Activated CD4-positive, alpha-beta T cell treated with anti-CD3 and anti-CD28 coated beads for 24 hours (primary cell): Measurements from ENCODE around the gene ABCD3.
A peak's percentile ranks its signal among the peaks of the same experiment; 100 is the strongest.
"Not testable (repeated sequence)": the region's sequence is repeated elsewhere in the genome, so short reads cannot be mapped to it uniquely, and the experiment has no call there.

ENCODE experiments used
- DNase-seq, 2 donors: peaks; one replicate each; pipeline ENCODE4 v3.0.0-alpha.2; 2020; ENCODE audit warnings: low read depth in 2 of 2

ABCD3 gene

DNA sequence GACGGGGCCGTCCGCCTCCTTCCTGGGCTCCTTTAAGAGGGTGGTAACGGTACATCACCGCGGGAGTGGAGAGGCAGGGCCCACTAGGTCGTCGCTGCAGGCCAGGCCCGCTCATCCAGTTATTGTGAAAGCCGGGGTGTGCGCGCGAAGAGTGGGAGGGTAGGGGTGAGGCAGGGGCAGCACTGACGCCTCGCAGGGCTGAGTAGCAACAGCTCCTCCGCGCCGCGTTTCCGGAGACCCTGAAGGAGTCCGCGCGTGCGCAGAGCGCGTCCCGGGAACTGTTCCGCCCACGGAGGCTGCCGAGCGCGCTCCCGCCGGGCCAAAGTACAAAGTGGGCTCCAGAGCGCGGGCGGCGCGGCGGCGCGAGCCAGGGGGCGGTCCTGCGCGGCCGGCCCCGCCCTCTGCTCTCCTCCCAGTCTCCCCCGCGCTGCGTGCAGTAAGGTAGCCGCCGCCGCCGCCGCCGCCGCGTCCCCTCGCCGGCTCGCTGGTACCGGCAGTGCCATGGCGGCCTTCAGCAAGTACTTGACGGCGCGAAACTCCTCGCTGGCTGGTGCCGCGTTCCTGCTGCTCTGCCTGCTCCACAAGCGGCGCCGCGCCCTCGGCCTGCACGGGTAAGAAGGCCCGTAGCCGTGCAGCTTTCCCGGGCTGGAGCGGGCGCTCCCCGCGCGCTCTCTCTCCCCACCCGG, at the start of gene ABCD3:
ABCD3 (plus strand) TSS at position 412 of the 686 bp plus-strand sequence; CDS start at position 502, 90 bp downstream.
- peak; percentile 93 to 96 for DNase-seq

DNA sequence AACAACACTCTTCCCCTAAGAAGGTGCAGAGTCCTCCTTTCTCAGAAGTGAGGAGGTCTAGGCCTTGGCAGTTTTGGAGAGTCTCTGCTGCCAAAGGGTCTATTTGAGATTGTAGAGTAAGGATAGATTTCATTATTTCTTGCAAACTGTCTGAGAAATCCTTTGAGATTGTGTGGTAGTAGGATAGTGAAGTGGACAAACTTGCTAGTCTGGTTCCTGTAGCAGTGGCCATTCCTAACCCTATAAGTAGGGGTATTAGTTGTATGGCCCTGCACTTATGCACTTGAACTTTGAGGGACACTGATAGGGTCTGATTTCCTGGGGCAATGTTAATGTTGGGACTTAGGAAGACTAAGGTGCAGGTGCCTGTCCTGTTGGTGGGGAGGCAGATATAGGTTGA, 45.4 kb upstream of the ABCD3 start:
- not testable (repeated sequence) for DNase-seq

DNA sequence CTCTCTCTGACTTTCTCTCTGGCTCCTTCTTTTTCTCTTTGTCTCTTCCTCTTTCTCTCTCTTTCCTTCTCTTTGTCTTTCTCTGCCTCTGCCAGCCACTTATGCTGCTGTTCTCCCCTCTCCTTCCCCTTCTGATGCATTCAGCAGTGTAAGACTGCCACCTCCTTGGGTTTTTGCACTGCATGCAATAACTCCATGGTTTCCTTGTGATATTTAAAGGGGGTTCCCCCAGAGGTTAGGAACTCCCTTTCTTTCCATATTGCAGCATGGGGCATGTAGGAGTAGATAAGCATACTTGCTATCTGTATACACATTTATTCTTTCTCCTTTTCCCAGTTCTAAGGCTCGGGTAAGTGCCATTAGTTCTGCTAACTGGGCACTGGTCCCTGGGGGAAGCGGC, 44.9 kb upstream of the ABCD3 start:
- not testable (repeated sequence) for DNase-seq

DNA sequence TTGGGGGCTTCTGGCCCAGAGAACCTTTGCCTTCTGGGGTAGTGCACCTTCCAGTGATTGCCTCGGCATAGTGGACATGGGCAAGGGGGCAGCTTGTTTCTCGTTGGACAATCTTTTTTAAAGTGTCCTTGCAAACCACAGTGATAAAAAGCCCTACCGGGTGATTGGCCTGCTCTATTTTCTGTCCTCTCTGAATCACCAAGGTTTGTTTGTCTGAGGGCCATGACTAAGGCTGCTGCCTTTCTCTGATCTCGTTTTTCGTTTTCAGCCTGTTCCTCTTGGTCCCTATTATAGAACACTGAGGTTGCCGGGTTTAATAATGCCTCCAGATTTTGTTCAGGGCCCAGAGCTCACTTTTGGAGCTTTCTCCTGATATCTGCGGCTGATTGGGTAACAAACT, 42.5 kb upstream of the ABCD3 start:
- DNase-seq, result not testable (repeated sequence)

DNA sequence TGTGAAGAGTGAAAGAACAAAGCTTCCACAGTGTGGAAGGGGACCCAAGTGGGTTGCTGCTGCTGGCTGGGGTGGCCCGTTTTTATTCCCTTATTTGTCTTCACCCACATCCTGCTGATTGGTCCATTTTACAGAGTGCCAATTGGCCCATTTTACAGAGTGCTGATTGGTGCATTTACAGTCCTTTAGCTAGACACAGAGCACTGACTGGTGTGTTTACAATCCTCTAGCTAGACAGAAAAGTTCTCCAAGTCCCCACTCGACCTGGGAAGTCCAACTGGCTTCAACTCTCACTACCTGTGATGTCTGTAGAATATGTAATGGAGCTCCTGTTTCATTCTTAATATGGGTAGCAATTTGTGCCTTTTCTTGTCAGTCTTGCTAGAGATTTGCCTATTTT, 39.7 kb upstream of the ABCD3 start:
- not testable (repeated sequence) for DNase-seq

DNA sequence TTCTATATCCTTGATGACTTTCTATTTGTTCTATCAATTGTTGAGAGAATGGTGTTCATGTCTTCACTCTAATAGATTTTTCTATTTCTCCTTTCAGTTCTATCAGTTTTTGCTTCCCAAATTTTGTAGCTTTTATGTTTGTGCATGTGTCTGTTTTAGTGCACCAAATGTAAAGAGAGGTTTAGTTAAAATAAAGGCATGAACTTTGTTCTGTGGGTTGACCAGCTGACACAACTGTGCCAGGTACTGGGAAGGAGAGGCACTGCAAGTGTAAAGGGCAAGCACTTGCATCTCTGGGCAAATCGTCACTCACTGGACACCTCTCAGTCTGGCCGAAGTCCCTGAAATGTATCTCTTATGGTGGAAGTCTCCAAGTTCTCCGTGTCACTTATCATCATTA, 38.6 kb upstream of the ABCD3 start:
- DNase-seq, result no peak

DNA sequence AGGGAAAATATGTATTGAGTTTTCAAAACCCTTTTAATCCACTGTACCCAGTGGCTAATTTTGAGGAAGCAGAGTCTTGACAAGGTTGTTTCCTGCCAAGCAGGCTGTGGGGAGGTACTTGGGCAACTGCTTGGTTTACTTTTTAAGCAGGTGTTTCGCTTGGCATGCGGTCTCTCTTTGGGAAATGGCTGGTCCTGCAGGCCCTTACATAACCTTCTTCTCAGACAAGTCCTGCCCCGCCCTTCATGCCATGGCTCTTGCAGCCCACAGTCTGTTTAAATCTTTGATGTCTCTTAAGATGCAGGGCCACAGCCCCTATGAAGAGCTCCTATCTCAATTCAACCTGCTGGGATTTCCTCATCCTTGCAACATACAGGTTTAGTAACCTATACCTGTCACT, 36.0 kb upstream of the ABCD3 start:
- DNase-seq, result no peak

DNA sequence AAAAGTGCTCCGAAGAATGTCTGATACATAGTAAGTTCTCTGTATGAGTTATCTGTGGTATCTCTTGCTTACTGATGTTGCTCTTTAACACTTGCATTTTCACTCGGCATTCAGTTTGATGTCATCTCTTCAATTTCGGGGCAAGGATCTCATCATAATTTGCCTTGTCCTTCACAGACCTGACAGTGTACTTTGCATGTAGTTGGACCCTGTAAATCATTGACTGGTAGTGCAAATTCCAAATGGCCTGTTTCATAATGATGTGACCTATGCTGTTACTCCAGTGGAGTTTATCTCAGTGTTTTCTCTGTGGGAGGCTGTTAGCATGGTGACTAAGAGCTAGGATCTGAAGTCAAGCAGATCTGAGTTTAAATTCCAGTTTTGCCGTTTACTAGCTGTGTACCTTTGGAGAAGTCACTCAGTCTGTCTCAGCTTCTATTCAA, 34.2 kb upstream of the ABCD3 start:
- DNase-seq, result no peak

DNA sequence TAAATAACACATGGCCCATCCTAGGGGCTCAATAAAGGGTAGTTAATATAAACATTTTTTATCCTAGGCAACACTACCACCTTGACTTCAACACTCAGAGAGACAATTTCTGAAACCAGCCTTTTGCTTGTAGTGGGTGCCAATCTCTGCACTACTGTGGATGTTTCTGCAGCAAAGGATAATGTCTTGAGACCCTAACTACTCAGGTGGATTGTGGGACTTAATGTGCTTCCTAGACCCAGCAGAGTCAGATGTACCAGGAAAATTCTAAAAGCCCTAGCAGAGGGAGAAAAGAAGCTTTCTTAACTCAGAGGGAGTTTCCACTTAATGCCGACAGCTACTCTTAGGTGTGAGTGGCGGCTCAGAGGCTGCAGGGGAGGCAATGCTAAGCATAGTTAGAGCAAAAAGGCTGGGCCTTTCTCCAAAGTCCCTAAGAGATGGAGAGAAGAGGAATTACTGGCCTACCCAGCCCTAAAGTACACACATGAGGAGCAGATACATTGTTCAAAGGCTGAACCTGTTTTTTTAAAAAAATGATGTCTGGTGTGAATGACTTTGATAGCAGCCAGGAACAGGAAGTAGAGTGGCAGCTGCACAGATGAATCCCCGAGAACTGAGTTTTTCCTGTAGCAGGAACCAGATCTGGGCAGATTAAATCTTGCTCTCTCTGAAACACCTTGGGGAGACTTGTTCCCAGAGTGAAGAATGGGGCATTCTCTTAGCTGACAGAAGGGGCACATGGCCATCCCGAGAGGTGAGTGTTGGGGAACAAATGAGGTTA, 33.5 kb upstream of the ABCD3 start:
- DNase-seq, result no peak

DNA sequence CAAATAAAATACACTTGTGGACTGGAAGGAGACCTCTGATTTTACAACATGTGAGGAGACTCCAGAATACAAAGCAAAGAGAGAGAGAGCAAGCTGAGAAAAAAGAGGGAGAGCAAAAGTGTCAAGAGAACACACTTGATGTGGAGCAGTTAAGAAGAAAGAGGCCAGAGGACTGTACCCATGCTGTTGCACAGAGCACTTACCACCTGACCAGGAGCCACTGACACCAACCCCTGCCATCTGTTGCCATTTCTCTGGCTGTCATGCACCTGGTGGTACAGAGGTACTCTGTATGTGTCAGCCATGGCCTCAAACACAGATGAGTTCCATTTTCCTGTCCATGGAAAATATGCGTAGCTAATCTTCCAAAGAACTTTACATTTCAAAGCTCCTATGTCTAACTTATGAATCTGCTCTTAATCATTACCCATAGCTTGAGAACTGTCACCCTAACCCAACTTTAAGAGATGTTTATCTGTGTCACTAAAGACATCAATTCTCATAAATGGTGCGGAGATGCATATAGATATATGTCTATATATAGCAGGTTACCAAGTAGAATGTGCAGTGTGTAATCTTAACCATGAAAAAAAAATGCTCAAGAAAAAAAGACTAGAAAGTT, 32.8 kb upstream of the ABCD3 start:
- DNase-seq, result no peak

DNA sequence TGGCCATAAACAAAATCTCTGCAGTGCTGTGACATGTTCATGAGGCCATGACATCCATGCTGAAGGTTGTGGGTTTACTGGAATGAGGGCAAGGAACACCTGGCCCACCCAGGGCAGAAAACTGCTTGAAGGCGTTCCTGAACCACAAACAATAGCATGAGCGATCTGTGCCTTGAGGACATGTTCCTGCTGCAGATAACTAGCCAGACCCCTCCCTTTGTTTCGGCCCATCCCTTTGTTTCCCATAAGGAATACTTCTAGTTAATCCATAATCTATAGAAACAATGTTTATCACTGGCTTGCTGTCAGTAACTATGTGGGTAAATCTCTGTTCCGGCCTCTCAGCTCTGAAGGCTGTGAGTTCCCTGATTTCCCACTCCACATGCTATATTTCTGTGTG, 28.9 kb upstream of the ABCD3 start:
- DNase-seq, result no peak

DNA sequence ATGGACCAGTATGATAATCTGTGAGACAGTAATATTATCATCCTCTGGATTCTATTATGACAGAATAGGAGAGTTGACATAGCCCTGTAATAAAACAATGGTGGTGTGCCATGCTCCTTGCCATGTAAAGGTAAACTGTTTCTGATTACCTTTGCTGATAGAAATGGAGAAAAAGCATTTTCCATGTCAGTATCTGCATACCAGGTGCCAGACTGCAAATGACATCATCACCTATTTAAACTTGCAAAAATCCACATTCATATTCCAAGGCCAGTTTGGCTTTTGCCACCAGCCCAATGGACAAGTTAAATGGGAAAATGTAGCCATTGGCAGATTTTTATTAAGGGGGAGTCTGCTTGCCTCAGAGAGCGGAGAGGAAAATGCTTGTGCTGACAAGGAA, 23.9 kb upstream of the ABCD3 start:
- DNase-seq, result no peak

DNA sequence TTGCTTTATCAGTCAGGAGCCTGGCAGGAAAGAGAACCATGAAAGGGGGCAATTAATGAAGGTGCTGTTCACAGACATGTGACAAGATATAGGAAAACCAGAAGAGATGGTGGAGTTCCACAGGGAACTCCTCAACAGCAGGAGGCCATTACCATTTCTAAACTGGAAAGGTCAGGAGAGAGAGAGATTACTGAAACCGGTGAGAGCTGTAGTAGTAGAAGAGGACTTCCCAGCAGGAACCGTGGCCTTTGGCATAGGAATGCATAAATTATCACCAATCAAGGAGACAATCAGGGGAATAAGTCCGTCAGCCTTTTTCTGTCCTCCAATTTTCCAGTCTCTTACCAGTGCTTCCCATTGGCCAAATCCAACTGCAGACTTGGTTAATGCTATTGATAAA, 23.0 kb upstream of the ABCD3 start:
- DNase-seq, result no peak

DNA sequence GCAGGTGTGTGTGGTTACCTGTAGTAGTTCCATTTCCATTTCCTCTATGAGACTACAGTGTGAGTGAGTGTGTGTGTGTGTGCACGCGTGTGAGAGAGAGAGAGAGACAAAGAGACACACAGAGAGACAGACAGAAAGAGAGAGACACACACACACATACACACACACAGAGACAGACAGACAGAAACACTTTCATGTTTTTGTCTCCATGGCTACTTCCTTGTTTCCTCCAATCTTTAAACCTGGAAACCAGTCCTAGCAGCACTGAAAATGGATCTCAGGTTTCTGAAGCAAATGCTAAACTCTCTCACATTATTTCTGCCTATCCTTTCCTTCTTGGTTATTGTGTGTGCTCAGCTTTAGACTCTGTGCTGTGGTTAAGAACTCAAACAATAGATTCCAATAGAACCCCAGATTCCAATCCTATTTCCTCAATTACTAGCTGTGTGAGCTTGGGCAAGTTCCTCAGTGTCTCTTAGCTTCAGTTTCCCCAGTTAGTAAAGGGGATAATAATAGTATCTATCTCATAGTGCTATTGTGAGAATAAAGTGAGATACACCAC, 22.4 kb upstream of the ABCD3 start:
- DNase-seq, result no peak

DNA sequence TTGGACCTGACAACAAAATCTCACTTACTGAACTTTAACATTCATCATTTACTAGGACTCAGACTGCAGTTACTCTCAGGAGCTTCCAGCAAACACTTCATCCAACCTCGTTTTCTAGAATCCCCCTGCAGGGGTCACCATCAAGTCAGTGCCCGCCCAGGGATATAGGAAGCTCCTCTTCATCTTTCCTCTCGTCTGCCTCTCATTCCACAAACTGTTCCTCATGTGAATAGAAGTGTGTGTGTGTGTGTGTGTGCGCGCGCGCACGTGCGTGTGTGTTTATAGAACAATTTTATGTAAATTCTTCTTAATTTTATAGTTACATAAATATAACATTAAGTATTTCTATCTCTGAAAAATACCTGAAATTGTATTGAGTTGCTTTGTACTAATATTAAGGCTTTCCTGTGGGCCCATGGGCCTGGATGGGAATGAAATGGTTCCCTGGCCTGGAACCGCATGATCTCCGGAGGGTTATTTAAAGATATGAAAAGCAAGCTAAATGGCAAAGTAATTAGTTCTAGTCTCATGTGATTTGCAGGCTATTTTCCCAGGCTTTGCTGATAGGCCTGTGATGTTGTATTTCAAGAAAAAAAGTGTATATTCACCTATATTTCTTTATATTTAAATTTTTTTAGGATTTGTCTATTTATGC, 21.7 kb upstream of the ABCD3 start:
- DNase-seq, result no peak

DNA sequence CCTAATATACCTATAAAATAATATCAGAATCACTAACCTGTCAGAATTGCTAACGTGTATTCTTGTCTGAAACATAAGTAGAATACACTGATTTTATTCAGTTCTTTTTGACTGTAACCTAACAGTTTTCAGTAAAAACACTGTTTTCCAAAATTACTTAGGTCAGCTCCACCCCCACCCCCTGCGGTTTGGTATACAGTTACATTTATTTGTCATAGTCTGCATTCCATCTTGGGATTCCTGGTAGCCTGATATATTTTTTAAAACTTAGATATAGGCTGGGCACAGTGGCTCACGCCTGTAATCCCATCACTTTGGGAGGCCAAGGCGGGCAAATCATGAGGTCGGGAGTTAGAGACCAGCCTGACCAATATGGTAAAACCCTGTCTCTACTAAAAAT, 19.8 kb upstream of the ABCD3 start:
- no peak for DNase-seq

DNA sequence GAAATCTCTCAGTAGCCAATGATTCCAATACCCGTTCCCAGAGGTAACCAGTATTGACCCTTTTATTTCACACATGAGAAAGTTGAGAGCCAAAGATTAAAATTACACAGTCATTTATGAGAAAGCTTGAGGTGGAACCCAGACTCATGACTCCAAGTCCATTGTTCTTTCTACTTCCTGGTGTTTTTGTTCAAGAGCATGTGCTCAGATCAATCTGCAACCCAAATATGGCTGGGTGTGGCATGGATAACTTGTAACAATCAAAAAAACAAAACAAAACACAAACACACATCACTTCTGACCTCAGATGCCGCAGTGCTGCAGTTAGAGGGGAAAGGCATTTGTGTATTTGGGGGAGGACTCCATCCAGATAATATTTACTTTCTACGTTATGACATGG, 18.7 kb upstream of the ABCD3 start:
- no peak for DNase-seq

DNA sequence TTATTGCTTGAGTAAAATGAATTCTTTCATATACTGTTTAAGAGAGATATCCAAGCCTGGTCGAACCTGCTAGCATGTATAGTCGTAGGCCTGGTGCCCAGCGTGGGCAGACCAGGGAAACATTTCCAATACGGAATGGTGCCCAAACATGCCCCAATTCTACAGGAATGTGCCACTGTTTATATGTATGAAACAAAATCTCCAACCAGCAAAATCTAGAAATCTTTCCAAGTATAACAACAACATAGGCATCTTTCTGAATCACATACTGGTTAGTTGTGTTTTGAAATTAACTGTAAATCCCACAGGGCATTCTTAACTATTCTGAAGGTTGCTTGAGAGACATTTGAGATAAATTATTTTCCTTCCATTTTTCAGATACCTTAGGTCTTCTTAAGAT, 17.0 kb upstream of the ABCD3 start:
- no peak for DNase-seq

DNA sequence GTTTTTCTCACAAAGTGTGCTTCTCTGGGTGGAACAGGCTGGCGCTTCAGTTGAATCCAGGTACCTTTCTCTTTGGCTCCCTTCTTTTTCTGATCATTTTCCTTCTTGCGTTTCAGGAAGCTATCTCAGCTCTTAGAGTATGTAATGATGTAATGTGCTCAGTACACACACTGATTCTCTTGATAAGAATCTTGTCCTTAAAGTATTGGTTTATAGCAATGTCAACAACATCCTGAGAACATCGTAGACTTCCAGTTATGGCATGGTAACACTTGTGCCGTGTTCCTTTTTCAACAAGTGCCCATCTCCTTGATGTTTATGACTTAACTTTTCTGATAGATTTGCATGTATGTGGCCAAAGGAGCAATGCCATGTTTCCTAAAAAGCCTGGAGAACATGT, 11.7 kb upstream of the ABCD3 start:
- DNase-seq, result no peak

DNA sequence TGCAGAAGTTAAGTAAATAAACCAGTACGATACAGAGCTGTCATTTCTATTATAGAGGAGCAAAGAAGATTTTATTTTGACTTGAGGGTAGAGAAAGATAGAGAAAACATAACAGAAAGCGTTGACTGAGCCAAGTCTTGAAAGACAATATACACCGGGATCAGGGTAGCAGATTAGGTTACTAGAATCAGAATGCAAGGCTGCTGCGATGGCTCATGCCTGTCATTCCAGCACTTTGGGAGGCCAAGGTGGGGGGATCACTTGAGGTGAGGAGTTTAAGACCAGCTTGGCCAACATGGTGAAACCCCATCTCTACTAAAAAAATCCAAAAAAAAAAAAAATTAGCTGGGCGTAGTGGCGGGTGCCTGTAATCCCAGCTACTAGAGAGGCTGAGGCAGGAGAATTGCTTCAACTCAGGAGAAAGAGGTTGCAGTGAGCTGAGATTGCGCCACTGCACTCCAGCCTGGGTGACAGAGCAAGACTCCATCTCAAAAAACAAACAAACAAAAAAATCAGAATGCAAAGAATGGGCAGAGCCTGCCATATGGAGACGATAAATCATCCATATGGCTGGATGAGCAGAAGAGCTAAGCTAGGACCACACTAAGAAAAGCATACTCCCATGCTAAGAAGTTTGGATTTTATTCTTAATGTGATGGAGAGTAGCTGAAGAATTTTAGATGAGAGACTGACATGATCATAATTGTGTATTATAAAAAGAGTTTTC, 9.9 kb upstream of the ABCD3 start:
- DNase-seq, result no peak

DNA sequence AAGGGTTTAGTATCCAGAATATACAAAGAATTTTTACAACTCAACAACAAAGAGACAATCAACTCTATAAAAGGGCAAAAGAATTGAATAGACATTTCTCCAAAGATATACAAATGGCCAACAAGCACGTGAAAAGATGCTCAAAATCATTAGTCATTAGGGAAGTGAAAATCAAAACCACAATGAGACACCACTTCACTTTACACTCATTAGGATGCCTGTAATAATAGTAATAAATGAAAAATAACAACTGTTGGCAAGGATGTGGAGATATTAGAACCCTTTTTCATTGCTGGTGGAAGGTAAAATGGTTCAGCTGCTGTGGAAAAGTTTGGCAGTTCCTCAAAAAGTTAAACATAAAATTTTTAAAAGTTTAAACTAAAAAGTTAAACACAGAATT, 7.0 kb upstream of the ABCD3 start:
- no peak for DNase-seq
